ENCODE measurements around the gene STAM2.
"Not testable (repeated sequence)": the region's sequence is repeated elsewhere in the genome, so short reads cannot be mapped to it uniquely, and the experiment has no call there.

STAM2 gene

GRCh38 chr2:152171718-152172117 lies 3.8 kb downstream of the STAM2 start:
- no peak for DNase-seq

DNA sequence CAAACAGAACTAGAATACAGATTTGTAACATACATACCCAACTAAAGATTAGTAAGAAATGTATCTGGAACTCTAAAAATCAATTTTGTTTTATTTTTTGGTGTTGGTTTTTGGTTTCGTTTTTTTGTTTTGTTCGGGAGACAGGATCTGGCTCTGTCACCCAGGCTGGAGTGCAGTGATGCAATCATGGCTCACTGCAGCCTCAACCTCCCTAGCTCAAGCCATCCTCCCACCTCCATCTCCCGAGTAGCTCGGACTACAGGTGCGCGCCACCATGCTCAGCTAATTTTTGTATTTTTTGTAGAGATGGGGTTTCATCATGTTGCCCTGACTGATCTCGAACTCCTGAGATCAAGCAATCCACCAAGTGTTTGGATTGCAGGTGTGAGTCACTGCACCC lies 6.4 kb downstream of the STAM2 start:
- DNase-seq, result not testable (repeated sequence)

DNA sequence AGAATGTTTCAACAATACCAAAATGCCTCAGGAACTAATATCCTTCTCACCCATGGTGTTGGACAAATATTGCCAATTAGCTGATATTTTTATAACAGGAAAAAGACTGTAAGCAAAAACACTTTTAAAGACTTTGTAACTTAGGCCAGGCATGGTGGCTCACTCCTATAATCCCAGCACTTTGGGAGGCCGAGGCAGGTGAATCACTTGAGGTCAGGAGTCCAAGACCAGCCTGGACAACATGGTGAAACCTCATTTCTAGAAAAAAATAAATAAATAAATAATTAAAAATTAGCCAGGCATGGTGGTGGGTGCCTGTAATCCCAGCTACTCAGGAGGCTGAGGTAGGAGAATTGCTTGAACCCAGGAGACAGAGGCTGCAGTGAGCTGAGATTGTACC lies 8.1 kb downstream of the STAM2 start:
- DNase-seq, result not testable (repeated sequence)

GRCh38 chr2:152167065-152167464 lies 8.5 kb downstream of the STAM2 start:
- DNase-seq, result no peak

GRCh38 chr2:152166633-152167032 lies 8.9 kb downstream of the STAM2 start:
- DNase-seq, result no peak

- DNase-seq, result no peak
Observed at GRCh38 chr2:152165780-152166179, 9.8 kb downstream of the STAM2 start.

GRCh38 chr2:152165306-152165705 lies 10.3 kb downstream of the STAM2 start:
- DNase-seq, result no peak

- not testable (repeated sequence) for DNase-seq
Observed at GRCh38 chr2:152163669-152164068, 11.9 kb downstream of the STAM2 start.

DNA sequence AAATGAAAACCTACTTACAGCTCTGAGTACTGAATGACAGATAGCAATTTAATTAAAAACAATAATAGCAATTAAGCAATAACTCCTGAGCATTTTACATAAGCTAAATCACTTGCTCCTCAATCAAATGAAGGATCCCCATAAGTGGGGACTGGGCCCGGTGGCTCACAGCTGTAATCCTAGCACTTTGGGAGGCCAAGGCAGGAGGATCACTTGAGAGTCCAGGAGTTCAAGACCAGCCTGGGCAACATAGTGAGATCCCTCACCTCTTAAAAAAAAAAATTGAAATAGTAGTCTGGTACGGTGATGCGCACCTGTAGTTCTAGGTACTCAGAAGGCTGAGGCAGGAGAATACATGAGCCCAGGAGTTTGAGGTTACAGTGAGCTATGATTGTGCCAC lies 13.4 kb downstream of the STAM2 start:
- DNase-seq, result no peak

GRCh38 chr2:152161598-152161997 lies 14.0 kb downstream of the STAM2 start:
- no peak for DNase-seq

DNA sequence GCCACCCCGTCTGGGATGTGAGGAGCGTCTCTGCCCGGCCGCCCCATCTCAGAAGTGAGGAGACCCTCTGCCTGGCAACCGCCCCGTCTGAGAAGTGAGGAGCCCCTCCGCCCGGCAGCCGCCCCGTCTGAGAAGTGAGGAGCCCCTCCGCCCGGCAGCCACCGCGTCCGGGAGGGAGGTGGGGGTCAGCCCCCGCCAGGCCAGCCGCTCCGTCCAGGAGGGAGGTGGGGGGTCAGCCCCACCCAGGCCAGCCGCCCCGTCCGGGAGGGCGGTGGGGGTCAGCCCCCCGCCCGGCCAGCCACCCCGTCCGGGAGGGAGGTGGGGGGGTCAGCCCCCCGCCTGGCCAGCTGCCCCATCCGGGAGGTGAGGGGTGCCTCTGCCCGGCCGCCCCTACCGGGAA lies 15.2 kb downstream of the STAM2 start:
- DNase-seq, result not testable (repeated sequence)

GRCh38 chr2:152157253-152157652 lies 18.3 kb downstream of the STAM2 start:
- DNase-seq, result no peak

DNA sequence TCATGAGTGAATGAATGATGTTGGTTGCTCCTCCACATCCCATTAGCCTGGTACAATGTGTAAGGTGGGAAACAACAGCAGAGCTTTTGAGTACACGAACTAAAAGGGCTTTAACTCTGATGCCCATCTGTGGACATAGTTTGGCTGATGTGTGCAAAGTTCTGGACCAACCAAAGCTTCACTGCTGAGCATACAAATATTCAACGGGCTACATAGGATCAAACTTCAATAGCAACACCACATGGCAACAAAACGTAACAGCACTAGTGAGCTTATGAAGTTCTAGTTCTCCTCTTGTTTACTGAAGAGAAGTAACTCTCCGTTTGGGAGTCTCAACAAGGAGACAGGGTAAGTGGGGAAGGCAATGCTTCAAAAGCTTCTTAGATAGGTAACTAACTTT lies 20.4 kb downstream of the STAM2 start:
- no peak for DNase-seq

- DNase-seq, result no peak
Observed at GRCh38 chr2:152154462-152154861, 21.1 kb downstream of the STAM2 start.

DNA sequence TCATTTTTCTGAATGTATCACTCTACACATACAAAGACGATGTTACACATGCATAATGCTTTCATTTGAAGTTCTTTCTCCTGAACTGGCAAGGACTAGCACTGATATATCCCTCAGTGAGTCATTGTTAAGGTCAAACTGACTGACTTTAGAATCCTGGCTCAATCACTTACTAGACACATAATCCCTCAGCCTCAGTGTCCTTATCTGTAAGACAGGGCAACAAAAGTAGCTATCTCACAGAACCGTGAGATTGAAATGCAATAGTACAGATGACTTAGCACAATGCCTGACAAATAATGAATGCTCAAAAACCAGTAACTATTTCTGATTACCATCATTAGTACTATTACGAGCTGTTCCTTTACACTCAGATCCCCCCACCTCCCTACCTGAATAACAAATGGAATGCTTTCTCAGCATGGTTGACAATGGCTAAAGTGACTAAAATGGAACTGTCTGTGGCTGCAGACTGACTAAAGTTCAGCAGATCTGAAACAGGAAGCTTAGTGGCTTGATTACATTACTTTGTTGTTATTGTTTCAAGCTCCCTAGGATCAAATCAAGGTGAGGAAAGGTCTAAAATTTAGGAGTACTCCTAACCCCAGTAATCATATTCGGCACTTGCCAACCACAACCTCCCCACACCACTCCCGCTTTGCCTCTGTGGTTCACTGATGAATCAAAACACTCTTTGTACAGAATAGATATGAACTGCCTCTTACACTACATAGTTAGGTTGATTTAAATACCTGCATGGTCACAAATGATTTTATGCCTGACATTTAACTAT lies 40.9 kb downstream of the STAM2 start:
- no peak for DNase-seq

- no peak for DNase-seq
Observed at GRCh38 chr2:152132306-152132705, 43.3 kb downstream of the STAM2 start.

DNA sequence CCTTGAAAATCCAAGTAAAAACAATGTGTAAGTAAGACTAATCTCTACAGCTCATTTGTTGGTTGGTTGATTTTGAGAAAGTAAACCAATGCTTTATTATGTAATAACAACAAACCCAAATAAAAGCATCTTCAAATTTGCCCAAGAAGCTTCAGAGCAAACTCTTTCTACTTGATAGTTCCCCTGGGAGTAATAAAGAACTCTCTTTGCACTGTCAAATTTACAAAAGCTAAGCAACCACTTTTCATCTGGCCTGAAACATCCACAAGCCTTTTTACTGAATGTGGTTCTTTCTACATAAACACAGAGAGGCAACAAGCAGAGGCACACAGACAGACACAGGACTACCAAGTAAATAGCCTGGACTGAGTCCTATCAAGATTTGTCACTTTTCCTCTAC lies 47.9 kb downstream of the STAM2 start:
- no peak for DNase-seq

GRCh38 chr2:152126664-152127063 lies 48.9 kb downstream of the STAM2 start:
- DNase-seq, result no peak

DNA sequence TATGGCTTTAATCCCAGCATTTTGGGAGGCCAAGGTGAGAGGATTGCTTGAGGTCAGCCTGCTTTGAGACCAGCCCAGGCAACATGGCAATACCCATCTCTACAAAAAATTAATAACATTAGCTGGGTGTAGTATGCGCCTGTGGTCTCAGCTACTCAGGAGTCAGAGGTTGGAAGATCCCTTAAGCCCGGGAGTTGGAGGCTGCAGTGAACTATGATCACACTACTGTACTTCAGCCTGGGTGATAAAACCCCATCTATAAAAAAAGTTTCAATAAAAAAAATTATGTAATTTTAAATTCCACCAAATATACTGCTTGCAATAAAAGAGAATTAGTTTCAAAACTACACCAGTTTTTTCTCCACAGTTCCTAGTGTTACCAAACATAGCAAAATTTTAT lies 53.4 kb downstream of the STAM2 start:
- no peak for DNase-seq

- no peak for DNase-seq
Observed at GRCh38 chr2:152120430-152120829, 55.1 kb downstream of the STAM2 start.

DNA sequence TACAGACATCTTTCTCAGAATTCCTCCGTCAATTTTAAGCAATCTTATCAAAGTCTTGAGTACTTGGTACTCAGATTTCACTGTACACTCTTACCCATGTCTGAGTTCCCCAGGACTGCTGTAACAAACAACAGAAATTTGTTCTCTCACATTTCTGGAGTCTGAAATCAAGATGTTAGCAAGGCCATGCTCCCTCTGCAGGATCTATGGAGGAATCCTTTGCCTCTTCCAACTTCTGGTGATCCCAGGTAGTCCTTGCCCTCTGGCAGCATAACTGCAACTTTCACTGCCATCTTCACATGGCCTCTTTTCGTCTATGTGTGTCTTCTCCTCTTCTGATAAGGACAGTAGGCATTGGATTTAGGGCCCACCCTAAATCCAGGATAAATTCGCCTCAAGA lies 59.6 kb downstream of the STAM2 start:
- DNase-seq, result no peak

GRCh38 chr2:152114366-152114765 lies 61.2 kb downstream of the STAM2 start:
- DNase-seq, result no peak

- DNase-seq, result not testable (repeated sequence)
Observed at GRCh38 chr2:152107140-152107539, 68.4 kb downstream of the STAM2 start.

- no peak for DNase-seq
Observed at GRCh38 chr2:152106464-152106863, 69.1 kb downstream of the STAM2 start.

DNA sequence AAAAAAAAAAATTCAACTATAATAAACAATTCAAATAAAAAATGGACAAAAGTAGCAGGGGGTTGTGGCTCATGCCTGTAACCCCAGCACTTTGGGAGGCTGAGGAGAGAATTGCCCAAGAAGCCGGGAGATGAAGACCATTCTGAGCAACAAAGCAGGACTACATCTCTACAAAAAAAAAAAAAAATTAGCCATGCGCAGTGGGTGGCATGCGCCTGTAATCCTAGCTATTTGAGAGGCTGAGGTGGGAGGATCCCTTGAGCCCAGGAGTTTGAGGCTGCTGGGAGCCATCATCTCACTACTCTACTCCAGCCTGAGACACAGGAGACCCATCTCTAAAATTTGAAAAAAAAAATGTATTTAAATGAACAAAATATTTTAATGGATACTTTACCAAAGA lies 72.3 kb downstream of the STAM2 start:
- no peak for DNase-seq

All from NCI-H774 (cell line).